Muscle of arm (tissue), 12 donors: Measurements from ENCODE around the gene PDGFB. TPM values are rescaled to one million over a fixed set of nuclear protein-coding genes. Genes with fewer than 3 reads are reported as not detected.

ENCODE experiments used
- DNase-seq: peaks from one replicate; pipeline ENCODE4 v3.0.0-alpha.2; 2013
- polyA plus RNA-seq, 12 donors: library from polyadenylated mRNA; unstranded; fragments of 120-200 nt; gene quantifications; one replicate each; pipeline ENCODE4 v1.2.1, GENCODE V29; 2013; ENCODE audit not compliant: insufficient read length in 12 of 12

The PDGFB gene
- polyA plus RNA-seq, 12 donors, result 14.6 to 26.0 (median 16.7) TPM; not detected in 1

- DNase-seq, result no peak
Observed at GRCh38 chr22:39256186-39256552, 11.4 kb upstream of the PDGFB start.

- DNase-seq, result no peak
Observed at GRCh38 chr22:39255449-39256185, 10.8 kb upstream of the PDGFB start.

- no peak for DNase-seq
Observed at GRCh38 chr22:39254789-39255298, 10.1 kb upstream of the PDGFB start.

GRCh38 chr22:39254122-39254521 lies 9.3 kb upstream of the PDGFB start:
- no peak for DNase-seq

GRCh38 chr22:39253435-39254070 lies 8.8 kb upstream of the PDGFB start:
- DNase-seq, result no peak

GRCh38 chr22:39252461-39253434 lies 8.0 kb upstream of the PDGFB start:
- DNase-seq, result no peak

- DNase-seq, result no peak
Observed at GRCh38 chr22:39251762-39252460, 7.1 kb upstream of the PDGFB start.

GRCh38 chr22:39250838-39251237 lies 6.1 kb upstream of the PDGFB start:
- DNase-seq, result no peak

GRCh38 chr22:39250131-39250530 lies 5.3 kb upstream of the PDGFB start:
- DNase-seq, result no peak

GRCh38 chr22:39249086-39249704 lies 4.4 kb upstream of the PDGFB start:
- no peak for DNase-seq

- DNase-seq, result no peak
Observed at GRCh38 chr22:39248254-39248653, 3.5 kb upstream of the PDGFB start.

GRCh38 chr22:39247361-39247760 lies 2.6 kb upstream of the PDGFB start:
- no peak for DNase-seq

- no peak for DNase-seq
Observed at GRCh38 chr22:39246690-39247332, 2.0 kb upstream of the PDGFB start.

- DNase-seq, result no peak
Observed at GRCh38 chr22:39246217-39246616, 1.4 kb upstream of the PDGFB start.

- DNase-seq, result no peak
Observed at GRCh38 chr22:39245130-39246039, 603 bp upstream of the PDGFB start.

- no peak for DNase-seq
Observed at GRCh38 chr22:39244136-39244495, 666 bp downstream of the PDGFB start.

GRCh38 chr22:39243439-39244135 lies 1.2 kb downstream of the PDGFB start:
- no peak for DNase-seq

GRCh38 chr22:39242595-39243438 lies 2.0 kb downstream of the PDGFB start:
- DNase-seq, result no peak
